Neural progenitor cell (in vitro differentiated cells): ENCODE results near the gene MAD1L1. TPM values are rescaled to one million over a fixed set of nuclear protein-coding genes. Genes with fewer than 3 reads are reported as not detected.

ENCODE experiments used
- DNase-seq: peaks from one replicate; pipeline ENCODE4 v3.0.0-alpha.2; 2016; ENCODE audit warnings: low spot score
- H2AFZ ChIP-seq: fragments of 200-600 bp; sonication (generic); replicated peaks from 2 replicates; pipeline ENCODE4 v1.6.1; 2016; ENCODE audit warnings: antibody characterized with exemption
- H3F3A ChIP-seq: fragments of 200-600 bp; sonication (generic); 2 replicates; pipeline ENCODE4 v1.6.1; 2016; ENCODE audit warnings: antibody characterized with exemption, low read depth
- H3K27ac ChIP-seq: fragments of 200-600 bp; sonication (generic); 2 replicates; pipeline ENCODE4 v1.5.1; 2016; ENCODE audit warnings: mild to moderate bottlenecking
- H3K27me3 ChIP-seq: fragments of 200-600 bp; sonication (generic); 2 replicates; pipeline ENCODE4 v1.6.1; 2016; ENCODE audit warnings: mild to moderate bottlenecking, moderate library complexity
- H3K36me3 ChIP-seq: fragments of 200-600 bp; sonication (generic); 2 replicates; pipeline ENCODE4 v1.5.1; 2016
- H3K4me1 ChIP-seq: fragments of 200-600 bp; sonication (generic); 2 replicates; pipeline ENCODE4 v1.6.1; 2016; ENCODE audit warnings: mixed run types
- H3K4me2 ChIP-seq: fragments of 200-600 bp; sonication (generic); 2 replicates; pipeline ENCODE4 v1.6.1; 2016
- H3K4me3 ChIP-seq: fragments of 200-600 bp; sonication (generic); 2 replicates; pipeline ENCODE4 v1.5.1; 2016
- H3K79me2 ChIP-seq: fragments of 200-600 bp; sonication (generic); 2 replicates; pipeline ENCODE4 v1.6.1; 2016; ENCODE audit warnings: low read depth
- H3K9ac ChIP-seq: fragments of 200-600 bp; sonication (generic); 2 replicates; pipeline ENCODE4 v1.6.1; 2016
- H3K9me3 ChIP-seq: fragments of 200-600 bp; sonication (generic); 2 replicates; pipeline ENCODE4 v1.5.1; 2016; ENCODE audit warnings: low read depth
- H4K20me1 ChIP-seq: fragments of 200-600 bp; sonication (generic); 2 replicates; pipeline ENCODE4 v1.6.1; 2016; ENCODE audit warnings: low read depth
- H3K27ac Mint-ChIP-seq: 3 replicates; pipeline ENCODE4 v1.8.0; 2021; ENCODE audit warnings: mixed read lengths
- H3K27me3 Mint-ChIP-seq: 2 replicates; pipeline ENCODE4 v1.8.0; 2022; ENCODE audit warnings: low read depth, mild to moderate bottlenecking, inconsistent platforms, moderate library complexity, mixed read lengths; ENCODE audit not compliant: insufficient read depth
- H3K36me3 Mint-ChIP-seq: 3 replicates; pipeline ENCODE4 v1.8.0; 2021; ENCODE audit warnings: mixed read lengths
- H3K4me1 Mint-ChIP-seq: 3 replicates; pipeline ENCODE4 v1.8.0; 2021; ENCODE audit warnings: mixed read lengths
- H3K4me3 Mint-ChIP-seq: 3 replicates; pipeline ENCODE4 v1.8.0; 2021; ENCODE audit warnings: mild to moderate bottlenecking, moderate library complexity, mixed read lengths
- H3K9me3 Mint-ChIP-seq: 3 replicates; pipeline ENCODE4 v1.8.0; 2020; ENCODE audit warnings: mixed read lengths
- EZH2 ChIP-seq: fragments of 200-600 bp; sonication (generic); IDR thresholded peaks from 2 replicates; pipeline ENCODE4 v1.6.1; 2017; ENCODE audit warnings: antibody characterized with exemption, mild to moderate bottlenecking, moderate library complexity
- EZH2phosphoT487 ChIP-seq: fragments of 200-600 bp; sonication (generic); IDR thresholded peaks from 2 replicates; pipeline ENCODE4 v1.6.1; 2017; ENCODE audit warnings: antibody characterized with exemption
- total RNA-seq: library from RNA; depleted of rRNA; stranded (reverse); fragments of >200 nt; gene quantifications from 2 replicates; pipeline ENCODE4 v1.2.3, GENCODE V29; 2015; ENCODE audit warnings: low replicate concordance
- TF ChIP-seq, protein P1 (sequence below): fragments of 200-600 bp; sonication (generic); IDR thresholded peaks from 2 replicates; pipeline ENCODE4 v1.5.1; 2017; ENCODE audit warnings: antibody characterized with exemption, mild to moderate bottlenecking

Gene MAD1L1
- total RNA-seq, 1 donor from 2014 or later, result 23.7 TPM

DNA sequence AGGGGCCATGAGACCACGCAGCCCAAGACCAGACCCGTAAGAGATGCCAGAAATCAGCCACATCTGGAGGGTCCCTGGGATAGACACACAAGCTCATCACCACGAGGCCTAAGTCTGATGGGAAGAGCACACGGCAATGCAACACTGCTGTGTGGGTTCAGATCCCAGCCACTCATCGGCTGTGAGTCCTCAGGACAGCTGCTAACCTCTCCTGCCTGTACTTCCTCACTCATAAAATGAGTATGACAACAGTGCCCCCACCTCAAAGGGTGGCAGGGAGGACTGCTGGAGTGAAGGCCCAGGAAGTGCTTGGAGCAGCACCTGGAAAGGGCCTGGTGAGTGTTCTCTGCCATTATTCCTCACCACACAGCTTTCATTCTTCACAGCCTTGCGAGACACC lies 60.9 kb downstream of the MAD1L1 start:
- Histone ChIP-seq H3K27ac (no peak overlapping the region), H3K36me3 (peaks cover 5% of the 10 kb centered on the region), H3K9ac (no peak overlapping the region), H3F3A (no peaks in the 10 kb centered on the region), H4K20me1 (no peaks in the 10 kb centered on the region), H3K79me2 (no peaks in the 10 kb centered on the region), H3K4me3 (no peak overlapping the region), H2AFZ (no peak overlapping the region), H3K4me2 (no peak overlapping the region), H3K27me3 (no peaks in the 10 kb centered on the region), H3K4me1 (peaks cover 19% of the 10 kb centered on the region), H3K9me3 (no peaks in the 10 kb centered on the region)
- TF ChIP-seq, protein P1, sequence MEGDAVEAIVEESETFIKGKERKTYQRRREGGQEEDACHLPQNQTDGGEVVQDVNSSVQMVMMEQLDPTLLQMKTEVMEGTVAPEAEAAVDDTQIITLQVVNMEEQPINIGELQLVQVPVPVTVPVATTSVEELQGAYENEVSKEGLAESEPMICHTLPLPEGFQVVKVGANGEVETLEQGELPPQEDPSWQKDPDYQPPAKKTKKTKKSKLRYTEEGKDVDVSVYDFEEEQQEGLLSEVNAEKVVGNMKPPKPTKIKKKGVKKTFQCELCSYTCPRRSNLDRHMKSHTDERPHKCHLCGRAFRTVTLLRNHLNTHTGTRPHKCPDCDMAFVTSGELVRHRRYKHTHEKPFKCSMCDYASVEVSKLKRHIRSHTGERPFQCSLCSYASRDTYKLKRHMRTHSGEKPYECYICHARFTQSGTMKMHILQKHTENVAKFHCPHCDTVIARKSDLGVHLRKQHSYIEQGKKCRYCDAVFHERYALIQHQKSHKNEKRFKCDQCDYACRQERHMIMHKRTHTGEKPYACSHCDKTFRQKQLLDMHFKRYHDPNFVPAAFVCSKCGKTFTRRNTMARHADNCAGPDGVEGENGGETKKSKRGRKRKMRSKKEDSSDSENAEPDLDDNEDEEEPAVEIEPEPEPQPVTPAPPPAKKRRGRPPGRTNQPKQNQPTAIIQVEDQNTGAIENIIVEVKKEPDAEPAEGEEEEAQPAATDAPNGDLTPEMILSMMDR, result no peak
- TF ChIP-seq EZH2 (no peak), EZH2phosphoT487 (no peak)
- Mint-ChIP-seq H3K4me3 (no peak overlapping the region), H3K27ac (no peak overlapping the region), H3K36me3 (peaks cover 30% of the 10 kb centered on the region), H3K27me3 (peaks cover 7% of the 10 kb centered on the region), H3K9me3 (no peaks in the 10 kb centered on the region), H3K4me1 (peaks cover 30% of the 10 kb centered on the region)
- no peak for DNase-seq

DNA sequence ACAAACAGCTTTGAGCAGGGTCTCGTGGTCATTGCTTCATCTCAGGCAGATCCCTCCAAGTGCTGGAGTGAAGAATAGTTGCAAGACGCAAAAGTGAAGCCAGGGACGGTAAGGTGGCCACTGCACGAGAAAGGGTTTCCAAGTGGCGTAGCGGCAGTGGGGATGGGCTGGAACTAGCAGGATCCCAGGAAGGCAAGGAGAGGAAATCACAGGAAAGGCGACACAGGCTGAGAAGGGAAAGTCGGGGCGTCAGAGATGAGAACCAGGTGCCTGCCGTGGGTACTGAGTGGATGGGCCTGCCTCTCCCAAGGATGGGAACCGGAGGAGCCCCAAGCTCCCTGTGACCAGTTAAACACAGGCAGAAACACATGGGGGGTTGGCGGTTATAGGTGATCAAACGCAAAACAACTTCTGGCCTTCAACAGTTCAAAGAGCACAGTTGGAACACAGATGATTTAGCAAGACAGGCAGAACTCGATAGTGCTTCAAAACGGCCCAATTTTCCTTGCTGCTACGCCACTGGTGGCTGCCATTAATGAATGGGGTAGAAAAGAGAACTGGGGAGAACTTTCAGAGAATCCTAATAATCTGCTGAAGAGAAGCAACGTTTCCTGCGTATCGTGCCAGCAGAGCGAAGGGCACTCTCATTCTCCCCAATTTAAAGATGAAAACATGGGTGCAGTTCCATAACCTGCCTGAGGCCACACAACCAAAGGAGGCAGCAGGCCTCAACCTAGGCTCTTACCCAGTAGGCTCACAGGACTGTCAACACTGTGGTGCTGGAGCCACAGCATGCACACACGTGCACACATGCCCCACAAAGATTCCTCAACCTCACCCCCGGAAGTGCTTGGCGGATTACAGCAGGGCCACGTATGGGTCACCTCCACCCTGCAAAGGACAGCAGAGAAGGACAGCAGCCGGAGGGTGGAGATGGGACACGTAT lies 61.9 kb downstream of the MAD1L1 start:
- Mint-ChIP-seq H3K4me3 (no peak overlapping the region), H3K4me1 (peaks cover 36% of the 10 kb centered on the region), H3K27ac (peak overlapping the region; percentile 87), H3K36me3 (peaks cover 29% of the 10 kb centered on the region), H3K27me3 (peaks cover 7% of the 10 kb centered on the region), H3K9me3 (no peaks in the 10 kb centered on the region)
- H3K4me1 ChIP-seq, result peaks cover 24% of the 10 kb centered on the region
- no peak overlapping the region for H3K27ac ChIP-seq
- no peak overlapping the region for H3K9ac ChIP-seq
- no peak overlapping the region for H3K4me3 ChIP-seq
- TF ChIP-seq EZH2 (no peak), EZH2phosphoT487 (no peak)
- TF ChIP-seq, protein P1, result no peak
- no peaks in the 10 kb centered on the region for H3K79me2 ChIP-seq
- DNase-seq, result no peak
- H3K4me2 ChIP-seq, result no peak overlapping the region
- peaks cover 5% of the 10 kb centered on the region for H3K36me3 ChIP-seq
- H3K27me3 ChIP-seq, result no peaks in the 10 kb centered on the region
- peaks cover 5% of the 10 kb centered on the region for H3F3A ChIP-seq
- no peaks in the 10 kb centered on the region for H4K20me1 ChIP-seq
- H3K9me3 ChIP-seq, result no peaks in the 10 kb centered on the region
- H2AFZ ChIP-seq, result no peak overlapping the region

- peaks cover 5% of the 10 kb centered on the region for H3F3A ChIP-seq
- peaks cover 5% of the 10 kb centered on the region for H3K27me3 Mint-ChIP-seq
Observed at GRCh38 chr7:2169923-2170575, 62.7 kb downstream of the MAD1L1 start.

More at GRCh38 chr7:2169923-2170575, 62.7 kb downstream of the MAD1L1 start:
- peaks cover 39% of the 10 kb centered on the region for H3K4me1 Mint-ChIP-seq
- peak overlapping the region; percentile 87 for H3K27ac Mint-ChIP-seq
- H2AFZ ChIP-seq, result no peak overlapping the region
- H3K27me3 ChIP-seq, result no peaks in the 10 kb centered on the region
- H3K4me1 ChIP-seq, result peaks cover 24% of the 10 kb centered on the region
- H3K4me2 ChIP-seq, result no peak overlapping the region
- no peaks in the 10 kb centered on the region for H3K9me3 Mint-ChIP-seq
- no peak overlapping the region for H3K4me3 ChIP-seq
- no peak overlapping the region for H3K9ac ChIP-seq
- TF ChIP-seq EZH2 (no peak), EZH2phosphoT487 (no peak)
- TF ChIP-seq, protein P1, result no peak
- peaks cover 5% of the 10 kb centered on the region for H3K36me3 ChIP-seq
- H3K9me3 ChIP-seq, result no peaks in the 10 kb centered on the region
- no peak overlapping the region for H3K4me3 Mint-ChIP-seq
- no peaks in the 10 kb centered on the region for H4K20me1 ChIP-seq
- H3K36me3 Mint-ChIP-seq, result peaks cover 24% of the 10 kb centered on the region
- no peaks in the 10 kb centered on the region for H3K79me2 ChIP-seq
- H3K27ac ChIP-seq, result no peak overlapping the region
- no peak for DNase-seq
